GM12864 (cell line): ENCODE measurements around the gene SRGAP2B.
"Not testable (repeated sequence)": the region's sequence is repeated elsewhere in the genome, so short reads cannot be mapped to it uniquely, and the experiment has no call there.

Experiments used
- DNase-seq: peaks from one replicate; pipeline ENCODE4 v3.0.0-alpha.2; 2011; ENCODE audit warnings: low read depth
- H3K4me3 ChIP-seq: 2 replicates; pipeline ENCODE4 v1.5.1; 2011; ENCODE audit warnings: mild to moderate bottlenecking, low read depth, low read length, control low read depth

Gene SRGAP2B

DNA sequence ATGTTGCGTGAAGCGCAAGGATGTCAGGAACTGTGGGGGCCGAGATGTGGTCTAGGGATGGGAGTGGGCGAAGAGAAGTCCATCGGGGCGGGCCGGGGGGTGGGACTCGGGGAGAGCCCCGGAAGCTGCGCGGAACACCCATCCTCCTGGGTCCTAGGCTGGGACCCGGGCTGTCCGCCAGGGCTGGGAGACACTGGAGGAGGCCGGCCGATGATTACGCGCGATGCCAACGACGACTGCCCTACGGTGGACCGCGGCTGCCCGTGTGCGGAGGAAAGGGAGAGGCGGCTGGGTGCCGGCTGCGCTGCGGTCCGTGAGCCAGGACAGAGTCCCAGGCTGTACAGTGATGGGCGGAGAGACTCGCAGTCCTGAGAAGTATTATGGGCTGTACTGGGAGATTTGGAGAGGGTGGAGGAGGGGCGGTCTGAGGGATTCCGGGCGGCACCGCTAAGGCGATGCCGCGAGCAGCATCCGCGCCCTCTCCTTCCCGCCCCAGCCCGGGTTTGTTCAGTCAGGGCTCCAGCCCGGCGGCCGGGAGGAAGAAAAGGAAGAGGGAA lies 395 bp downstream of the SRGAP2B start:
- H3K4me3 ChIP-seq, result peak overlapping the region; percentile 53
- DNase-seq, result not testable (repeated sequence)

DNA sequence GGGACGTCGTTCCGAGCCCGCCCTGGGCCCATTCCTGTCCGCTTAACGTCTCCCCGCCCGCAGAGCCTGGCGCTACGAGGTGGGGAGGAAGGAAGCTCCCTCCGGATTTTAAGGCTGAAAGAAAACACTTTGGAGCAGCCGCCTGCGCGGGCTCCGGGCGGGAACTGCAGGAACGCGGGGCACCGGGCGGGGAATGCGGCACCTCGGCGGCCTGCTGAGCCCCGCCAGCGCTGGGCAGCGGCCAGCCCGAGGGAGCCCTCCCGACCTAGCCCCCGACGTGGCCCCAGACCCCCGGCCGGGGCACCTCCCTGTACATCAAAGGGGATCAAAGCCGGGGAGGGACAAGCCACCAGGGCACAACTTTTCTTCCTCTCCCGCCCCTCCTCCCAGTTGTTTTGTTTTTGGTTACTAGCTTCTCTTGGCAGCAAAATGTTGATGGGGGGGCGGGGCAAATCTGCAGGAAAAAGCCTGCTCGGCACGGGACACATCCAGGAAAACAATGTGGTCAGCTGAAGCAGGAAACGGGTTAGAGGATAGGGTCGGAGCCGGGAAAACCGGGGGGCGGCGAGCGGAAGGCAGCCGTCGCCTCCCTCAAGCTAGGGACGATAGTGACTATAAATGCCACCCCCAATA lies 1.5 kb downstream of the SRGAP2B start:
- peak overlapping the region; percentile 51 for H3K4me3 ChIP-seq
- DNase-seq, result not testable (repeated sequence)

DNA sequence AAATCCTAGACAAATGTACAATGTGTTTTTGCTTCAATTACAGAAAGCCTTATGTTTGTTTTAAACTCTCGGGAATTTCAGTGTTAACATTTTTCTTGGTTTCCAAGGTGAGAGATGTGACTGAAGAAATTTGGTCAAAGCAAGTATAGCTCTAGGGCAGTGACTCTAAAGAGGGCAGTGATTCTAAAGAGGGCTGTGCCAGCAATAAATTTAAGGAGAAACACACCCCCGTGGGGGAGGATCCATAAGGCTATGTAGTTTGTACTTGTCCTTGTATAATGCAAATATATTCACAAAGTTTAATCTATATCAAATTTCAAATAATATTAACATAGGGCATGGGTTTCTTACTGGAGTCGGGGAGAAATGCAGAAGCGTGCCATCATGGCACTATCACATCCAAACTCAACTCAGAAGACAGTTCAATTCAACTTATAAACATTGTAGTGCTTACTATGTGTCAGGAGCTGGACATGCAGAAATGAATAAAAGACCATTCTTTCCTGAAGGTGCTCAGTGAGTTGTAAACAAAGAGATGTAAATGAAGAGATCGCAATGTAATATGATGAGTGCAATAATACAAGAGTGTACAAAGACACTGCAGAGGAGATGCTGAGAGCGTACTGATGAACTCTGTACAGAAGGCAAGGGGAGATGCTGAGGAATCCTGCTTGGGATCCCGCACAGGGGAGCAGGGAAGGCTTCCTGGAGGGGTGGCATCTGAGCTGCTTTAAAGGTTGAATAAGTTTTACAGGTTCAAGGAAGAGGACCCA lies 12.5 kb downstream of the SRGAP2B start:
- H3K4me3 ChIP-seq, DNase-seq: not testable (repeated sequence)

DNA sequence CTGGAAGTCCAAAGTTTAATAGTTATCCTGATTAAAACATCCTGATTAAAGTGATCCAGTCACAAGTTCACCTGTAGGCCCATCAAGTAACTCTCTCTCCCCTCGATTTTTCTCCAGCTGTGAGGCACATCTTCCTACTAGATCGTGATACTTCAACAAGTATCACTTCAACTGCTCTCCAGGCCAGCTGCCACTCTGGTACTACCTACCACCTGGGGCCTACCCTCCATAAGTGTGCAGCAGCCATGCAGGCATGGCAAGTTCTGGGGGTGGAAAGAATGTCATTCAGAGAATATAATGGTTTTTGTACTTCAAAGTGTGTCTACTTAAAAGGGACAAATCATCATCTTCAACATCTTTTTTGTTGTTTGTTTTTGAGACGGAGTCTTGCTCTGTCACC lies 14.9 kb downstream of the SRGAP2B start:
- not testable (repeated sequence) for DNase-seq, H3K4me3 ChIP-seq

DNA sequence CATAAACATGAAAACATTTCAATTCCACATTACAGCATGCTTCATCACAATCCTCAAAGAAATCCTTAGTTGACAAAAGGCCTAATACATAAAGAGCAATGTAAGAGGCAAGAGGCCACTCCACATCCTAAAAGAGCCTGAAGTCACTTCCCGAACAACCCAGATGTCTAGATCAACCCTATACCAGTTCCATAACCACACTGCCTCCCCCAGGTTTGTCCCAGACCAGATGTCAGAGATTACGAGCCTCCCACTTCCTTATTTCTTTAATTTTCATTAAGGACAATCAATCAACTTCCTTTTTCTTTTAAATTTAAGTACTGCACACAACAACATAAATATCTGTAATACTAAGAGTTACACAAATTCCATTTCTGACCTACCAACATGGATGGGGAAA lies 15.4 kb downstream of the SRGAP2B start:
- DNase-seq, H3K4me3 ChIP-seq: not testable (repeated sequence)

DNA sequence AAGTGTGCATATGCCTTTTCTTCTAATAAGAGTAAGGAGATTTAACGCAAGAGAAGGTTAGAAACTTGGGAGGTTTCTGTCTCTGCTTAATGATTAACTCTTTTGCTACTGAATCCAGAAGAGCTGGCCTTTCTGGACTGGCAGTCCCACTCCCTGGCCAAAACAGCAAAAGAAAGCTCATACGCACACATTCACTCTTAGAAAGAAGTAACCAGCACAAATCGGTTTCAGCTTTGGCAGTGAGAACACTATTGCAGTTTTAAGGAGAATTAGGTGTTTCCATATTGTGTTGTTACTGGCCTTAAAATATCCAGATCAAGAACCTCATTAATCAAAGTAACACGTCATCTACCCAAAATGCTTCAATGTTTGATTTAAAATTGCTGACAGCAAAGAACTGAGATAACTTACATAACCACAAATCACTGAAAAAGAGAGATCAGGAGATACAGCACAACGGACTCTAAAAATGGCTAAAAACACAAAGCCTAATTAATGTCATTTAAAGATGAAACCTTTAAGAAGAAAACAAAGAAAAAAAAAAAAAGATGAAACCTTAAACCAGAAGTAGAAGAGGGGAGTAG lies 16.2 kb downstream of the SRGAP2B start:
- not testable (repeated sequence) for H3K4me3 ChIP-seq, DNase-seq

DNA sequence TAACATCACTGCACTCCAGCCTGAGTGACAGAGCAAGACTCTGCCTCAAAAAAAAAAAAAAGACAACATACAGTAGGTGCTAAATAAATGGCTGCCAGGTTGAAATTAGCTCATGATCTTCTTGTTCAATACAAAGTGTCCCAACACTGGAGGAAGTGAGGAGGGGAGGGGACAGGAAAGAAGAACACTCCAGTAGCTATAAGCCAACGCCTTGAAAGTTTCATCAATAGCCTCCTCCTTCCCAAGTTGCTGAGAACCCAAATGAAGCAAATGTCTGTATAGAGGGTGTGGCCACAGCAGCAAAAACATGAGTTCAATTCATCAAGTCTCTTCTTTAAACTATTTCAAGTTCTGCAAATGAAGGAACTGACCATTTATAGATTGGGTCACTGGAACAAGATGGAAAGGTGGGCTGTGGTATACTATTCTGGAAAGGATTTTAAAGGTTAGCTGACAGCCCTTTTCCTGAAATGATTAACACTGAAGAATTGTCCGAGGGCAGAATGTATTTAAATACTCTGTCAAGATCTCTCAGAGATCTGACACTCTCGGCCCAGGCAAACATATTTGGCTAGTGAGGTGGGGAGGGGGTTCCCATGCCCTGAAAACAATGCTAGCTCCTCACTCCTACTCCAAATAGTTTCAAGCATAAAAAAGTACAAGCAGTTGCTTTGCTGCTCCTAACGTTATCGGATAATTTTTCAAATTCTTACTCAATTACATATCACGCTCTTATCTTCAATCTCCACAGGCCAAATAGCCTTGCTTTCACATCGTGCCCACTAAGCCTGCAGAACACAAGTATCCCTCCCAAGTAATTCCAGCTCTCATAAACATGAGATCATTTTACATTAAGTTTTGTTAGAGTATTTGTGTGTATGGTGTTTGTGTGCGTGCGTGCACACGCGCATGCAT lies 17.0 kb downstream of the SRGAP2B start:
- not testable (repeated sequence) for H3K4me3 ChIP-seq, DNase-seq

DNA sequence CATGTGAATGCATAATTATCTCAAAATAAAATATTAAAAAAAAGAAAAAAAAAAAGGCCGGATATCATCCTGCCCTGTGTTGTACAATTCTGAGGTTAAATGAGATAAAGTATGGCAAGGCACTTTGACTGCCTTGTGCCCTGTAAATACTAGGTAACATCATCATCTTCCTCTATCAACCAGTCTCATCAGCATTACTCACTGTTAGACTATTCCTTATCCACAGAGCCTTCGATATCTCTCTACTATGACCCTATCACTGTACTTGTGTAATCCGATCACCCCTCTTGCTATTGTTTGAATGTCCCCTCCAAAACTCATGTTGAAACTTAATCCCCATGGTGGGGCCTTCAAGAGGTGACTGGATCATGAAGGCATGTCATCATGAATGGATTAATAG lies 18.3 kb downstream of the SRGAP2B start:
- H3K4me3 ChIP-seq, DNase-seq: not testable (repeated sequence)

DNA sequence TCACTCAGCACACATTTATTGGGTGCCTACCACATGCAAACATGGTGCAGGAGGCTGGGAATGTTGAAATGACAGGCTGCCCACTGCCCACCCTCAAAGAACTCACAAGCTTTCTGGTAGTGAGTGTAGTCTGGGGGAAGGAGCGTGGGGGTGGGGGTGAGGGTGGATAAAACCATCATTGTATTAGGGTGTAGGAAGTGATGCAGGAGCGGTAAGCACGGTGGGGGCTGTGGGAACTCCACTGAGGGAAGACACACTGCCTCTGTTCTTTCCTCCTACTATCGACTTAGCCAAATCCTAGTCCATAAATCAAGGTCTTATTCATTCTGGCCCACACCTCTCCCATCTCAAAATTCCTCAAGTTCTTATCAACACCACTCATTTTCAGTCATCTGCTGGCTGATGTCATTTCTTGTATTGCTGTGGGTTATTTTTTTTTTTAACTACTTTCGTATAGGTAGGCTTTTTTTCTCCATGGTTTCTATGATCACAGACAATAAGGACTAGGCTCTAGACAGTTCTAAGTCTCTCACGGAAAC lies 21.0 kb downstream of the SRGAP2B start:
- not testable (repeated sequence) for H3K4me3 ChIP-seq, DNase-seq

DNA sequence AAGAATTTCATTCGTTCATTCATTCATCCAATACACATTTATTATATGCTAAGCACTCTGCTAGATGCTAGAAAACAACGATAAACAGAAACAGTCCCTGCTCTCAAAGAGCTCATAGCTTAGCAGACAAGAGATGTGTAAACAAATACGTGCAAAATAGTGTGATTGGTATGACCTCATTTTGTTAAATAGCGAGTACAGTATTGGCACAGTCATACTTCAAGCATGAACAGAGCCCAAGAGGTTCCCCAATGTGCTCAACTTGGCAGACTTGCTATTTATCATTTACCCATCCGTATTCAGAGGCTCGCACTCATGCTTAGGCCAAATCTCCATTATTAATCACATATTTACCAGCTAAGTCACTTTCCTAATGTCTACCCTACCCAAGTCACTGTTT lies 23.6 kb downstream of the SRGAP2B start:
- H3K4me3 ChIP-seq, DNase-seq: not testable (repeated sequence)

DNA sequence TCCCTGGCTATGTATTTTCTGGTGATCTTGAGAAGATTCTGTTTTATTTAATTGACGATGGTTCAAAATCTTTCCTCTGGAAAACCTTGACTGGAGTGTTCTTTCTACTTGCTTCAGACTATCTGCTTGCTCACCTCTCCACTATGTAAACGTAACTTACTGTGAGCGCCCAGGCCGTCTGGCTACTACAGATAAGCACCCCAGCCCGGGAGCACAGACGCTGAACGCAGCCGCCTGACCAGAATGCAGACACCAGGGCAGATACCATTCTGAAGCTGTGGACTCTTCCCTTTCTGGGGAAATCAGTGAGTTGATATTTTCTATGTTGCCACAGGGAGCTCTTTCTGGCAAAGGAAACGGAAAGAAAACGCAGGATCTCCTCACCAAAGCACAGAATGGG lies 28.6 kb downstream of the SRGAP2B start:
- H3K4me3 ChIP-seq, DNase-seq: not testable (repeated sequence)

DNA sequence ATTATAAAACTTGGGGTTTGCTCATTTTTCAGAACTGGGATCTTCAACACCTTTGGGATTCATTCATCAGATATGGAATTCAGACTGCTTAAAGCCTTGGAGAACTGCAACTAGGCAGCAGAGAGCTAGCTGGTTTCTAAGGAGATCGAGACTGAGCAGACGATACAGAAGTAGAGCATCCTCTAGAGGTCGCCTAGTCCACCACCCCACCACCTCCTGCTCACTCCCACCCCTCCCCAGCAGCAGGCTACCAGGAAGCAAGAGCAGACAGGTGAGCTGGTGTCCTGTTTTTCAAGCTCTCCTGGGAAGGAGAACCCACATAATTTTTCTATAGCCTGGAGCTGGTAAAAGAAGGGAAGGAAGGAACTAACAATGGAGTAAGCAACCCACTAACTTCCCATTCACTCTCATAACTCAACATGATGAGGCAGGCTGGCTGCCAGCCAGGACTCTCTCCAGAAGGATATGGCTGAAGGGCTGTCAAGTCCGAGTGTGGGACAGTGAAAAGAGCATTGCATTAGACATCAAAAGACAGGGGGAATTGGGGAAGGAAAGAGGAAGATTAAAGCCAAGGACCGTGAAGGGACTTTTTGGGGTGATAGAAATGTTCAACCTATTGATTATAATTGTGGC lies 29.8 kb downstream of the SRGAP2B start:
- H3K4me3 ChIP-seq, DNase-seq: not testable (repeated sequence)

DNA sequence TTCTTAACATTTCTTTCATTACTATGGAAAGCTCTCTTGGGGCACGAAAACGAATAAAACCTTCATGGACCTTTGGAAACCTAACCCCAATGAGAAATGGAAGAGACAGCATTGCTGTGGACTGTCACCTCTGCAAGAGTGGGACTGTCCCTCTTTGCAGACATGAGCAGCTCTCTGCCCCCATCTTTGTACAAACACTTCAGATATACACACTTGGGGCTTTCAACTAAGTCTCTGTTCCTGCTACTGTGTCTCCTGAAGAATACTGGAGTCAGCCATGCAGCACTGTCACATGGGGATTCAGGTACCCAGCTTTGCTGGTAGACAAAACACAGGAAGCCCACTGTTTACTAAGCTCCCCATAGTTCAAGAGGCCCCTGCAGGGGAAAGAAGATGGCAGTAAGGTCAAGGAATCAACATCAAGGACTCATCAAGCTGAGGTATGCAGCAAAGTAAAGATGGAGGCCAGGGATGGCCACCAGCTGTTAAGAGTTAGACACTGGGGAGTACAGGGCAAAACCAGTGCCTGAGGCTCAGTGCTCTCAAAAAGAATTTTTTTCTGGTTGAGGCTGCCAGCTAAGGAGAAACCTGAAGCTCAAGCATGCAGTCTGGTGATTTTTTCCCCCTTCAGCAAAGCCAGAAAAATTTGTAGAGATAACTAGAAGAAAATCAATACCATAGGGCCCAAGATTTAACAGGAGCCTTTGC lies 31.0 kb downstream of the SRGAP2B start:
- DNase-seq, H3K4me3 ChIP-seq: not testable (repeated sequence)

DNA sequence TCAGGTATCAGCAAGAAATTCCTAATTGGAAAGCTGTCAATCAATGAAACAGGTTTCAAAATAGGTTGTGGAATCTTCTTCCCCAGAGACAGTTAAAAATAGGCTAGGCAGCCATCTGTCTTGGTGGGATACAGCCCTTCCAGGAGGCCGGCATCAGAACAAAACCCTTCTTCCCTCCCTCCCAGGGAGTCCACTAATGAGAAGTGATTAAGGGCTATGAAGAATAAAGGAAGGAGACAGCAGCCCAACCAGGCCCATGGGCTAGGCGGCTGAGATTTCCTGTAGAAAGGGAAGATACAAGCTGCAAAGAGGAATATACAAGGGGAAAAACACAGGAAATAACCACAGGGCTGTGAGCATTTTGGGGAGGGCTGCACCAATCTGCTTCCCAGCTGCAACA lies 31.8 kb downstream of the SRGAP2B start:
- DNase-seq, H3K4me3 ChIP-seq: not testable (repeated sequence)

DNA sequence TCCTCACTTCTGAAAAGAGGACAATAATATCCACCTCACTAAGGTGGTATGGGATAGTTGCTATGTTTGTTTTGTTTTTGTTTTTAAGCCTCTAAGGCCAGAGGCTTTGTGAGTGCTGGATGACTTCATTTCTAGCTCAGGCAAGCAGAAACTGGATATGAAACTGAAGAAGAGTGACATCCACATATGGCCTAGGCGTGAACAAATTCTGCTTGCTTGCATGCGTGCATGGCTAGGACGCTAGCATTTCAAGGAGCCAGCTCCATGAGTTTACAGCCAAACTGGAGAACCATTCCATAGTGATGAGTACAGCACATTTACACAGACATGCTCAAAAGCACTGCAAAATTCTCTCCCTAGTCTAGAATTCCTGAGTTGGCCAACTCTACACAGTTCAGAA lies 36.9 kb downstream of the SRGAP2B start:
- not testable (repeated sequence) for H3K4me3 ChIP-seq, DNase-seq

DNA sequence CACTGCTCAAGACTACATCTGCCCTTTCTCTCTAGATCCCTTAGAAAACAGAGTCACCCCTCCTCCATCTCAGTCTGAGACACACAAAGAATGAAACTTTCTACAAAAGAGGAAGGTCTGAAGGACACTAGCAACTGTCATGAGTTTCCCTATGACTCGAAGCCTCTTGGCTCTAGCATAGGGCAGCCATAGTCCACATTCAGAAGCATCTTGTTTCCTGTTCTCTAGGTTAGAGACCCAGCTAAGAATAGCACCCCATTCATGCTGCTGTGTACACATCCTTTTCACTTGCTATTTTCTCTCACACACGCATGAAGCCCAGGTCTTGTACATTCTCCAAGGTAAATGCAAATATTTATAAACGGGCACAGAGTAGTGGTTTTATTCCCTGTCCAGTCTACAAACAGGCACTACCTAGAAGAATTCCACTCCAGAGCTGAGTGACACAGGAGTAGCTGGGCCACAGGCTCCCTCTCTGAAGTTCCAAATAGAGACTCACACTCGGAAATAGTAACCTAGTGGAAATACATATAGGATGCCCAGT lies 39.8 kb downstream of the SRGAP2B start:
- H3K4me3 ChIP-seq, DNase-seq: not testable (repeated sequence)

DNA sequence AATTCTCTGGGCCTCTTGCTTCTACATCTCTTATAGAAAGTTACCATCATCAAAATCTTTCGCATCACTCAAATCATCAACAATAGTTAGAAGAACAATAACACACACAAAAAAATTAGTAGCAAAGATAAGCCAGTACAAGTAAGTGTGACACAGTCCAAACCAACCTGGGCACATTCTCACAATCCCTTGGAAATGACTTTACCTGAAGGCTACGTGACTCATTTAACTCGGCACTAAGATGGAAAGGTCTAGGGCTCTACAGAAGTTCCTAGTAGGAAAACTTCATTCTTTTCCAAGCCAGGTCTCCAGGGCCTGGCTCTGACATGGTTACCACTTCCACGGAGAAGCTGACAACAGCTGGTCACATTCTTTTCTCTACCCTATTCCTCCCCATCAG lies 41.7 kb downstream of the SRGAP2B start:
- not testable (repeated sequence) for DNase-seq, H3K4me3 ChIP-seq
